HG02938 (cell line): ENCODE results near the gene CACNA1D.
"Not testable (repeated sequence)": the region's sequence is repeated elsewhere in the genome, so short reads cannot be mapped to it uniquely, and the experiment has no call there.

Experiments used
- ATAC-seq: cut with Tn5 transposase; IDR thresholded peaks from one replicate; pipeline ENCODE4 v1.9.1; 2021; ENCODE audit warnings: mild to moderate bottlenecking, moderate library complexity; ENCODE audit not compliant: unreplicated experiment

The CACNA1D gene

DNA sequence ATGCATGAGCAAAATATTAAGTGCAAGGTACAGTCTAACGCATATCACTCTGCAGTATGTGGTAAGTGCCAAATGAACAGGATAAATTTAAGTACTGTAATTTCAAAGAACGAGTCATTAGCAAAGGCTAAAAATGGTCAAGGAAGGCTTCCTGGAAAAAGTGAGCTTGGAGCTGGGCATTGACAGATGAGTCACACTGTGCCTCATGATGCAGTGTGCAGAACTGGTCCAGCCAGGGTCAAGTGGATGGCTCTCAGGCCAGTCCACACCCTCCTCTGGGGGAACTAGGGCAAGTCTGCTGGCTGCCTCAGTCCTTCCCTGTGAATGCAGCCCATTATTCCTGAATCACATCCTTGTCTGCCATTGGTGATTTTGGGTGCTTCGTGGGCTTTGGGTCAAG is 76.3 kb downstream of the CACNA1D start:
- no peak for ATAC-seq

DNA sequence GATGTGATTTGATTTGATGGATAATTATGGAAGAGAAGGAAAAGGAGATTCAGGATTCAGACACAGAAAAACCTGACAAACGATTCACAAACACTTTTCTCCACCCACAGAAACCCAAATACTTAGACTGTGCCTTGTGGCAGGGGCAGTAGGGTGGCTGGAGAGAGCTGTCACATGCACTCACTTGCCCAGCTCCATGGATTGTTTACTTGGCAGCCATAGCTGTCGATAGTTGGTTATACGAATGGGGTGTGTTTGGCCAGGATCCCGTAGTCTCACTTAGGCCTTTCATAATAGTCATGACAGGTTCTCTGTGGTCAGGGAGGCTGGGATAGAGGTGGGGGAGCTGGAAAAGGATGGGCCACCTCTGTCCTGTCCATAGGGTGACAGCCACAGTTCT is 76.9 kb downstream of the CACNA1D start:
- ATAC-seq, result no peak

- ATAC-seq, result not testable (repeated sequence)
These were observed 77.8 kb downstream of the CACNA1D start for GRCh38 chr3:53572184-53572583.

GRCh38 chr3:53577506-53577905 is 83.1 kb downstream of the CACNA1D start:
- no peak for ATAC-seq

DNA sequence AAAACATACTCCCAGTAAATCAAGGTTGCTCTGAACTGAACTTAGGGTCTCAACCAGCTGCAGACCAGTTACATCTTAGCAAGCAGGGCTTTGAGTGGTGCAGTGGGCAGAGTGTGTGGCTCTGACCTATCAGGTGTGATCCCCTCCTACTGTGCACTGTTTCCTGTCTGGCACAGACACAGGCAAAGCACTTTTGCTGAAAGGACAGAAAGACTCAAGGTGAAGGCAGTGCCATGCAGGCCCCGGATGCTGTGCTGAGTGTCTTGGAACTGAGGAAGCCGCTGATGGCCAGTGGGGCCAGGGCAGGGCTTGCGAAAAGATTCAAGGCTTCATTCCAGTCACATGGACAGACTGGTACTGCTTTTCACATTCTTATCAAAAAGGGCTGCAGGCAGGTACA is 85.2 kb downstream of the CACNA1D start:
- no peak for ATAC-seq

DNA sequence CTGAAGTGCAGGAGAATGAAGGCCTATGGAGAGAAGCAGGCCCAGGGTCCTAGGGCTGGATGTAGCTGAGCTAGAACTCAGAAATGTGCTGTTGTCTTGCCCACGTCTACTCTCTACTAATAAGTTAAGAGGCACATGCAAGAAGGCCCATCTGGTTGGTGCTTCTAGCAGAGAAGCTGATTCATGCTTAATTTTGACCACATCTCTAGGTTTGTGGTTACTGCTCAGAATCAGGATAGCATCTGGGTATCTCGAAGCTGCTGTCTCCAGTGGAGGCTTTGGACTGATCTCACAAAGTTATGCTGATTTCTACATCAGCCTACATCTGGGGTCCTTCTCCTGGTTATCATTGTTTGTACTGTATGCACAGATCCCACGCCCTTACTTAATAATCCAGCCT is 87.3 kb downstream of the CACNA1D start:
- no peak for ATAC-seq

DNA sequence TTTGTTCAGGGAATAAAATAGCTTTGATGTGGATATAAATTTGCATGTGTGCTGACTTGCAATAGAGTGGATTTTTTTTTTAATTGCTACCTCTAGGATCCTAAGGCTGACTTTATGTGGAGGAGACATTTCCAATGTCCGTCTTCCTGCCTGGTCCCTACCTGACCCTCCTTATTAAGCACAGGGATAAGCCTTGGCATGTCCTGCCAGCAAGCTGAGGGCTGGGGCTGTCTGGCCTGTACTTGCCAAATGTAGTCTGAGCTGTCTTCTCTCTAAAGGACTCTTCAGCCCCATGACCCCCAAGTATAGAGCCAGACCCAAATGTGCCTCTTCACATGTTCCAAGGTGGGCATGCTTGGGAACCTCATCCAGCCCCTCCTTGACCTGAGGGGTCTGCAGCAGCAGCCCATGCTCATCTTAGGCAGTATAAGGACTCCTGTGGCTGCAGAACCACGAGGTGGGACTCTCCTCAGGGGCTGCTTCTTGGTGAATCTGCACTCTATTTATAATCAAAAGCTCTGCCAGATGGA is 88.8 kb downstream of the CACNA1D start:
- no peak for ATAC-seq

- no peak for ATAC-seq
These were observed 90.6 kb downstream of the CACNA1D start for GRCh38 chr3:53585049-53585448.

DNA sequence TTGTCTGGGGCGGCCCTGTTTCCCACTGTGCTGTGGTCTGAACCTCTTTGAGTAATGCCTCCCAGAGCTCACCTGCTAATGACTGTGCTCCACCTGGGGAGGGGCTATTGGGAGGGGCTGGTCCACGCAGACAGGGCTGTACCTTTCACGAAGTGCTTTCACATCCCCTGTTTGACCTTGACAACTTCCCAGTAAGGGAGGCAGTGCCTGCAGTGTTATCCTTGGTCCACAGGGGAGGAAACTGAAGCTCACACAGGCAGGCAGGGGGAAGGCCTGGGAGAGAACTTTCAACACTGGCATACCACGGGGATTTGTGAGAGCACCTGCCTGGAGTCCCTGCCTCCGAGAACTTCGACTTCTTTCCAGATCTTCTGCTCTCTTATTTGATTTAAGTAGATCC is 91.2 kb downstream of the CACNA1D start:
- no peak for ATAC-seq

- ATAC-seq, result no peak
These were observed 93.7 kb downstream of the CACNA1D start for GRCh38 chr3:53588122-53588521.

DNA sequence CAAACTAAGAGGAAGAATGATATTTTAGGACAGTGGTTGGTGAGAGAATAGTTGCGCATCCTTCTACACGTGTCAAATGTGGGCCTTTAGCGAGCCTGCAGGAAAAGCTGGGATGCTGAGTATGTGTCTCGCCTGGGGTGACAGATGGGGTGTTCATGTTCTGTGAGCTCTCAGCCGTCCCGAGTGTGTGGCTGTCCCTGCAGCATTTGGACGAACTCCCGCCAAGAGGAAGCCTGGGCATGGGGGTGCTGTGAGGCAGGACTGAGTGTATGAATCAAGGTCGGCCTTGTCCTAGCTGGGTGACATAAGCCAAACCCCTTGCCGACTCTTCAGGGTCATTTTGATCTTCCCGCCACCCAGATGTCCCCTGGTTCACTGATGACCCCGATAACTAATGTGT is 94.8 kb downstream of the CACNA1D start:
- no peak for ATAC-seq

GRCh38 chr3:53589806-53590205 is 95.4 kb downstream of the CACNA1D start:
- ATAC-seq, result no peak

GRCh38 chr3:53590606-53591005 is 96.2 kb downstream of the CACNA1D start:
- ATAC-seq, result no peak

DNA sequence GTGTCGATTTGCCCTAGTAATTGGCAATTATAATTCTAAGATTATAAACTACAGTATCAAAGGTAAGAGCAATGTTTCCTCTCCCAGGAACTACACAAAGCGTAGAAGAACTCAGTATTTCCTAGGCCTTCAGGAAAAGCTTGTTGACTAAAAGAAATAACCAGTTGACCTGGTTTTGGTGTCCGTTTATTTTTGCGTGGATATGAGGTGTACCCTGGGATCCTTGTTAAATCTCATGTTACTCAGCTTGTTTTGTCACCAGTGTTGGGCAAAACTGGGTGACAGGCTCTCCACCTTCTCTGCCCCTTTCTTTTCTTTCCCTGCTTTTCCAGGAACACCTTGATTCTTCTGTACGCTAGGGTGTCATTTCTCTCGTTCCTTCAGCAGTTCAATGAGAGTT is 97.2 kb downstream of the CACNA1D start:
- no peak for ATAC-seq

- ATAC-seq, result no peak
These were observed 98.5 kb downstream of the CACNA1D start for GRCh38 chr3:53592862-53593261.

DNA sequence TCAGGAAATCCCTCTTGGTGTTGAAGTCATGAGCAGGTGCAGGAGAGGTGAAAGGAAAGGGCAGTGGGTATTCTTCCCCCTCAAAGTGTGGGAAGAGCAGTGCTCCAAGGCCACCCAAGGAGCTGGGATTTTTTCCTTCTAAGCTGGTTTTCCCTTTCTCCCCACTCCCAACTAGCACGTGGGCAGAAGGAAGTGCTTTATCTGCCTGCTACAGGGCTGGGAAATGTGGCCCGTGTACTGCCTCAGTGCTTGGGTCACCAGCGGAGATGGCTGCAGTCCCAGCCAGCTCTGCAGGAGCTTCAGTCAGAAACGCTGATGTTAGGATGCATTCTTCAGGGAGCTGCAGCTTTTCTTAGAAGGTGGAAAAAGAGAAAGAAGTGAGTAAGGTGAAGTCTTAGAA is 99.2 kb downstream of the CACNA1D start:
- no peak for ATAC-seq

- ATAC-seq, result no peak
These were observed 99.9 kb downstream of the CACNA1D start for GRCh38 chr3:53594276-53594675.

- ATAC-seq, result no peak
These were observed 101.2 kb downstream of the CACNA1D start for GRCh38 chr3:53595660-53596059.

- no peak for ATAC-seq
These were observed 102.9 kb downstream of the CACNA1D start for GRCh38 chr3:53597136-53597915.

DNA sequence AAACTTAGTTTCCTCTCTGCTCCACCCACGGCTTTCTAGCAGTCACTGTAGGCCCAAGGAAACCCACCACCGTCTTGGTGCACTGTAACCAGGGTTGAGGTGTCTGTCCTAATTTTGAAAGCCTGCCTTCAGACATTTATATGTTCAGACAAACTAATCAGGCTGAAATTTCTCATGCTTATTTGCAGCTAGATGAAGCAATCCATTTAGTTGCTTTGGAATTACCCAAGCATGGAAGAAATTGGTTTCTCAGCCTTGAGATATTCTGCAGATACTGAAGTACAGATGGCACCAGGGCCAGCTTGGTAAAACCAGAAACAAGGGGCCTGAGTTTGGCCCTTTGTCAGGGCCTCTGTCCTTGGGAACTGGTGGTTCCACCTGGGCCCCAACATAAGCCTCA is 105.4 kb downstream of the CACNA1D start:
- no peak for ATAC-seq

DNA sequence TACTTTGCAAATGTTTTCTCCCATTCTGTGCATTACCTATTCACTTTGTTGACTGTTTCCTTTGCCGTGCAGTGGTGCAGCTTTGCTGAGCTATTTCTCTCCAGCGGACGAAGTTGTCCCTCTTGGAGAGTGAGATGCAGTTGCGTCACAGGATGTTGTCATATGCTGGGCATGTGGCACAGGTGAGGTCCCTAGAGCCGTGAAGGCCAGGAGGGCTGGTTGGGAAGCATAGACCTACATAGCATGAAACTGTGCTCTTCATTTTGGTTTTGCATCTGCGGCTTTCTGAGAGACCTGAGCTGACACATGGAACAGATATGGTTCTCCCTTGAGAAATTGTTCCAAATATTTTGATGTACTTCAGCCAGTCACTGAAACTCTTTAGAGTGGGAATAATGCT is 108.5 kb downstream of the CACNA1D start:
- no peak for ATAC-seq

DNA sequence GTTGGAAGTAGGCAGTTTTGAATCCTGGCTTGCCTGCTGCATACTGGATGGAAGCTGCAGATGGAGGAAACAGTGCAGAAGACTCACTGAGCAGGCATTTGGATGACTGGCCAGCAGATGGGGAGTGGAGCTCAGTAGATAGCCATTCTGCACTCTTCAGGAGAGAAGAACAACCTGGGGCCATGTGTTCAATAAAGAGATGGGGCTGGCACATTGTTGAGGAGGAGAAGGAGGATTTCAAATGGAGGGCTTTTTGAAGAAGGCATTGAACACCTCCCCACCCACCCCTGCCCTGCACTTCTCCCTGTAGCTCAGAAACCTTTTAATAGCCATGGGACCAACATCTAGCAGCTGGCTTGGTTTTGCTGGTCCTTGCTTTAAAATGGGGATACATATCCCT is 109.8 kb downstream of the CACNA1D start:
- no peak for ATAC-seq

DNA sequence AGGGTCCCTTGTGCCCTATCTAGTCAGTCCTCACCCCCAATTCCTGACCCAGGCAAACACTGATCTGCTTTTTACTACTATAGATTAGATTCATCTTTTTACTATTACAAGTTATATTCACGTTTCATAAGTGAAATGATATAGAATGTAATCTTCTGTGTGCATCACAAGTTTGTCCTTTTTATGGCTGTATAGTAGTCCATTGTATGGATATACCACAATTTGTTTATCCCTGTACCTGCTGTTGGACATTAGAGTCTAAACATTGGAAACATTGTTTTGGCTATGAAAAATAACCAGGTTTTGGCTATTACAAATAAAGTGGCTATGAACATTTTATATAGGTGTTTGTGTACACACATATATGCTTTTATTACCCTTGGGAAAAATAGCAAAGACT is 112.4 kb downstream of the CACNA1D start:
- ATAC-seq, result no peak
